Nephron progenitor cell (in vitro differentiated cells): ENCODE data around the gene GRM7.

Experiments used
- DNase-seq: peaks from one replicate; pipeline ENCODE4 v3.0.0; 2021
- H3K27ac Mint-ChIP-seq: 2 replicates; pipeline ENCODE4 v1.8.0; 2021; ENCODE audit warnings: mild to moderate bottlenecking, moderate library complexity, mixed read lengths
- H3K27me3 Mint-ChIP-seq: 2 replicates; pipeline ENCODE4 v1.8.0; 2021; ENCODE audit warnings: mild to moderate bottlenecking, low read depth, mixed read lengths; ENCODE audit not compliant: poor library complexity
- H3K36me3 Mint-ChIP-seq: 2 replicates; pipeline ENCODE4 v1.8.0; 2021; ENCODE audit warnings: low read depth, mixed read lengths
- H3K4me1 Mint-ChIP-seq: 2 replicates; pipeline ENCODE4 v1.8.0; 2021; ENCODE audit warnings: mixed read lengths
- H3K4me3 Mint-ChIP-seq: 2 replicates; pipeline ENCODE4 v1.8.0; 2021; ENCODE audit warnings: mild to moderate bottlenecking, moderate library complexity, mixed read lengths
- H3K9me3 Mint-ChIP-seq: 2 replicates; pipeline ENCODE4 v1.8.0; 2021; ENCODE audit warnings: mild to moderate bottlenecking, moderate library complexity, mixed read lengths
- TF ChIP-seq, protein P1 (sequence below): fragments of 200-600 bp; sonication (generic); IDR thresholded peaks from 2 replicates; pipeline ENCODE4 v1.5.0; 2021; ENCODE audit warnings: antibody characterized with exemption

The GRM7 gene

DNA sequence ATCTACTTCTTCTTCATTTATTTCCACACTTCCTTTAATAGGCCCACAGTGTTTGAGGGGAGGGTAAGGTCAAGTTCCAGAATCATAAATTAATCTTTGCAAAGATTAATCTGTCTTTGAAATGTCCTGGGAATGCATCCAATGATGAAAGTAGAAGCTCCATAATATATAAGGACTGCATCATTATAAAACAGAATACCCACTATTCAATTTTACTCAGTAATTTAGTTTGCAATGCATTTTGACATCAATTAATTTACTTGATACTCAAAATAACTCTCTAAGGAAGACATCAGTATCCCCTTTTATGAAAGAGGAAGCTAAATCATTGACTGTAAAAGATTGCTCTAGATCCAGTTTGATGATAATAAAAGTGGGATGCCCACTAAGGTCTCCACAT, 777.2 kb downstream of the GRM7 start:
- no peaks in the 10 kb centered on the region for H3K36me3 Mint-ChIP-seq
- H3K27me3 Mint-ChIP-seq, result peaks cover 2% of the 10 kb centered on the region
- DNase-seq, result no peak
- H3K27ac Mint-ChIP-seq, result no peak overlapping the region
- H3K4me3 Mint-ChIP-seq, result no peak overlapping the region
- no peaks in the 10 kb centered on the region for H3K9me3 Mint-ChIP-seq
- H3K4me1 Mint-ChIP-seq, result no peaks in the 10 kb centered on the region
- TF ChIP-seq, protein P1, sequence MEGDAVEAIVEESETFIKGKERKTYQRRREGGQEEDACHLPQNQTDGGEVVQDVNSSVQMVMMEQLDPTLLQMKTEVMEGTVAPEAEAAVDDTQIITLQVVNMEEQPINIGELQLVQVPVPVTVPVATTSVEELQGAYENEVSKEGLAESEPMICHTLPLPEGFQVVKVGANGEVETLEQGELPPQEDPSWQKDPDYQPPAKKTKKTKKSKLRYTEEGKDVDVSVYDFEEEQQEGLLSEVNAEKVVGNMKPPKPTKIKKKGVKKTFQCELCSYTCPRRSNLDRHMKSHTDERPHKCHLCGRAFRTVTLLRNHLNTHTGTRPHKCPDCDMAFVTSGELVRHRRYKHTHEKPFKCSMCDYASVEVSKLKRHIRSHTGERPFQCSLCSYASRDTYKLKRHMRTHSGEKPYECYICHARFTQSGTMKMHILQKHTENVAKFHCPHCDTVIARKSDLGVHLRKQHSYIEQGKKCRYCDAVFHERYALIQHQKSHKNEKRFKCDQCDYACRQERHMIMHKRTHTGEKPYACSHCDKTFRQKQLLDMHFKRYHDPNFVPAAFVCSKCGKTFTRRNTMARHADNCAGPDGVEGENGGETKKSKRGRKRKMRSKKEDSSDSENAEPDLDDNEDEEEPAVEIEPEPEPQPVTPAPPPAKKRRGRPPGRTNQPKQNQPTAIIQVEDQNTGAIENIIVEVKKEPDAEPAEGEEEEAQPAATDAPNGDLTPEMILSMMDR, result no peak

DNA sequence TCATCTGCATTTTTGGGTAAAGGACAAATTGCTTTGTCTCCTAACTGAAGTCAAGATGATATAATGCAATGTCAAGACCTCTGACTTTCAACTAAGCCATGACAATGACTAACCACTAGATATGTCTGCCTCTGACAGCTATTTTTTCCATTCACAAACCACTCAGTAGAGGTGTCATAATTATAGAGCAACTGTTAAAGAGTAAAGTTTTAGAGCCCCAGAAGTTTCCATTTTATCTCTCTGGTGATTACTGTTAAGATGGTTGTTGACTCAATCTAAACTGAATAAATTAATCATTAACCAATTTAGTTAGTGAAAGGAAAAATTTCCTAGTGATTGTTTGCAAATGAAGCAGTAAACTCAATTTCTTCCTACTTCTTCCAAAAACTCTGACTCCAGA, 779.9 kb downstream of the GRM7 start:
- Mint-ChIP-seq H3K27me3 (peaks cover 2% of the 10 kb centered on the region), H3K4me3 (no peak overlapping the region), H3K9me3 (no peaks in the 10 kb centered on the region), H3K27ac (no peak overlapping the region), H3K4me1 (no peaks in the 10 kb centered on the region), H3K36me3 (no peaks in the 10 kb centered on the region)
- TF ChIP-seq, protein P1, result no peak
- no peak for DNase-seq

DNA sequence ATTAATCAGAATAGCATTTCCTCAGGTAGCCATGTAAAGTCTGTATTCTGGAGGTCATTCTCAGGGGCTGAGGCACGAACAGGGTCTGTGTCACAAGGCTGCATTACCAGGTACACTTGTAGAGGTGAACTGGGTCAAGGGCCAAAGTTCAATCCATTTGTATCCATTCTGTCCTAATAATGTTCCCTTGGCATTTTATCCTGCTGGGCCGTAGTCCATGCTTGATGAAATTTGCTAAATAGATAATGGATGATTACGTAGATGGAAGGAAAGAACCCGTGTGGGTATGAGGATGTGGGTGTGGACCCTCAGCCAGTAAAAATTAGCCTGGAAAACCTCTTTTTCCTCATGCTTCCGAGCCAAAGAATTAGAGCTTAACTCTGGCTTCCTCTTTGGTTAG, 785.9 kb downstream of the GRM7 start:
- Mint-ChIP-seq H3K4me1 (no peaks in the 10 kb centered on the region), H3K27me3 (no peaks in the 10 kb centered on the region)
- TF ChIP-seq, protein P1, result no peak

DNA sequence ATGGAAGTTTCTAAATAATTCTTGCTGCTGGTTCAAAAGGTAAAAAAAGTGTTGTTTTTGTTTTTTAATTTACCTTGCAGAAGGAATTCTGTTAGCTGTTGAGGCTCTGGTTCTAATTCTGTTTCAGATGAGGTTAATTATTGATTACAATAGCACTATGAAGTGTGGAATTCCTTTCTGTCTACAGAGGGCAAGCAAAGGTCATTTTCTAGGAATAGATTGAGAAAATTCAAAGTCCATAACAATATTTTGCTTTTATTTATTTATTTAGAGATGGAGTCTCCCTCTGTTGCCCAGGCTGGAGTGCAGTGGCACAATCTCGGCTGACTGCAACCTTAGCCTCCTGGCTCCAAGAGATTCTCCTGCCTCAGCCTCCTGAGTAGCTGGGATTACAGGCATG, 789.6 kb downstream of the GRM7 start:
- Mint-ChIP-seq H3K4me1 (no peaks in the 10 kb centered on the region), H3K36me3 (no peaks in the 10 kb centered on the region), H3K27me3 (no peaks in the 10 kb centered on the region), H3K27ac (no peak overlapping the region), H3K9me3 (no peaks in the 10 kb centered on the region), H3K4me3 (no peak overlapping the region)
- TF ChIP-seq, protein P1, result no peak
- no peak for DNase-seq

More for the DNA sequence above, 785.9 kb downstream of the GRM7 start:
- Mint-ChIP-seq H3K9me3 (no peaks in the 10 kb centered on the region), H3K4me3 (no peak overlapping the region), H3K27ac (no peak overlapping the region), H3K36me3 (no peaks in the 10 kb centered on the region)
- no peak for DNase-seq

DNA sequence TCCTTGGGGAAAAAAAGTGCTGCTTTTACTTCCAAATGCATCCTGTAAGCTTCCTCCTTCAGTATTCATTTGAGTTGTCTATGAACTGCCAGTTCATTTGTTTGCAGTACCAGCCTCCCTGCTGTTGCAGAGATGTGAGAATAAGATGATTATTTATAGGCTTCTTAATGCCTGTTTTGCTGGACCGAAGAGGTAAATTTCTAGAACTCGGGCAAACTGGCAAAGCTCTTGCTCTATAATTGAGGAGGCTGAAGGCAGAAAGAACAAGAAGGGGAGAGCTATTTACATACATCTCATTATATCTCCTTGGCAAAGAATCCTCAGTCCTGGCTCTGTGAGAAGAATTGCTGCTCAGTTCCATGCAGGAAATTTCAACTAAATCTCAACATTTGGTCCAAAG, 790.4 kb downstream of the GRM7 start:
- no peaks in the 10 kb centered on the region for H3K36me3 Mint-ChIP-seq
- TF ChIP-seq, protein P1, result no peak
- peaks cover 3% of the 10 kb centered on the region for H3K27me3 Mint-ChIP-seq
- no peaks in the 10 kb centered on the region for H3K9me3 Mint-ChIP-seq
- H3K4me1 Mint-ChIP-seq, result no peaks in the 10 kb centered on the region
- no peak overlapping the region for H3K4me3 Mint-ChIP-seq
- no peak for DNase-seq
- no peak overlapping the region for H3K27ac Mint-ChIP-seq

DNA sequence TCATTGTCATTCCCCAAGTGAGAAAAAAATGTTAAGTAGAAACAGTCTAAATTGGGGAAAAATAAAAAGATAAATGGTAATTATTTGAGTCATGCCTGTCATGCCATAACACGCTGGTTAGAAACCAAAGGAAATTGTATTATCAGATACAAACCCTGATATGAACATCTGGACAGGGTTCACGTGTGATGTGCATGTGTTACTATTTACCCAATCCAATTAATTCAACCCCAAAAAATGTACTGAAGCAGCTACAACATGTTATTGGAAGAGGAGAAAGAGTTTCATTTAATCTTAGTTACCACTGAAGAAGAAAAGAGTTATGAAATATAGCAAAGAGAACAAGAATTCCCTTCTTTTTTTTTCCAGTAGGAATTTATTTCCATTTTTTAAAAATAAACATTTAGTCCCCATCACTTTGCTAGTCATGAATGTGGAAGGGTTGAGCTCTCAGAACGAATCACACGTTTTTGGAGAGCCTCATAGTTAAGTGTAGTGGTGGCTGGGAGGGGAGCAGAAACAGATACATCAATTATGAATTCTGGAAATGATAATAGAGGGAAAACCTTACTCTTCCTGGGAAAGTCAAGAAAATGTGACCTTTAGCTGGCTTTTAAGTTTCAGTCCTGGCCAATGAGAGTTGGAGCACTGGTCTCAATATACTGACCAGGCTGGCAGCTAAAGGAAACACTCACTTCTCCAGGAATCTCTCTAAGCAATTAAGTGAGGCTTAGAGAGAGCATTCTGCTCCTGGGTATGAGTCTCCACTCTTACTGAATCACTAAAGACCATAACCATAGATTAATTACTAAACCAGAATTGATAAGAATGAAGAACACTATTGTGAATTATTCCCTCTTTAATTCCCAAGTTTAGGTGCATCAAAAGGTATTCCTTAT, 796.5 kb downstream of the GRM7 start:
- DNase-seq, result no peak
- no peaks in the 10 kb centered on the region for H3K36me3 Mint-ChIP-seq
- TF ChIP-seq, protein P1, result no peak
- peaks cover 3% of the 10 kb centered on the region for H3K27me3 Mint-ChIP-seq
- H3K4me1 Mint-ChIP-seq, result no peaks in the 10 kb centered on the region
- no peak overlapping the region for H3K27ac Mint-ChIP-seq
- H3K4me3 Mint-ChIP-seq, result no peak overlapping the region
- no peaks in the 10 kb centered on the region for H3K9me3 Mint-ChIP-seq
